Activated CD4-positive, alpha-beta T cell treated with anti-CD3 and anti-CD28 coated beads for 4 hours (primary cell): ENCODE measurements around the gene ARPP21.

Experiments used
- DNase-seq, 2 donors: peaks; one replicate each; pipeline ENCODE4 v3.0.0-alpha.2; 2020

Gene ARPP21

DNA sequence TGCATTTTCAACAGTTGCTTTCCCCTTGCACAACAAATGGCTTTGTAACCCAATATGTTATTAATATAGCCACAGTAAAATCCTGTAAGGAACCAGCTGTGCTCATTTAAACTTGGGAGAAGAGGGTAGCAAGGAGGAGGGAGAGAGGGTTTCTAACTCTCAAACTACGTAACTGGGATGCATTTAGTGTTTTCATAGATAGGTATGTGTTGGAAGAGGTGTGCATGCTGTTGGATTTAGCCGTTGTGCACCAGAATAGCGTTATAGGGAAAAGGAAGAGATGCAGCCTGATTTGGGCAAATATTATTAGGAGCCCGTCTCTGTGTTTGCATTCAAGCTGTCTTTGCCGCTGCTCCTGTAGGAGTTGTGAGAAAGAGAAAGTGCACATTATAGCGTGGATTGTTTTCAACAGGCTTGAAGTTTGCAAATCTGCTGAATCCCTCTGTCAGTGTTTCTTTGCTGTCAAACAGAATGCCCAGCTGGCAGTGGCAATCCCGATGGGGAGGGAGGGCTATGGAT, 39.4 kb downstream of the ARPP21 start:
- DNase-seq = no peak

GRCh38 chr3:35679409-35680080, 40.2 kb downstream of the ARPP21 start:
- DNase-seq = no peak

DNA sequence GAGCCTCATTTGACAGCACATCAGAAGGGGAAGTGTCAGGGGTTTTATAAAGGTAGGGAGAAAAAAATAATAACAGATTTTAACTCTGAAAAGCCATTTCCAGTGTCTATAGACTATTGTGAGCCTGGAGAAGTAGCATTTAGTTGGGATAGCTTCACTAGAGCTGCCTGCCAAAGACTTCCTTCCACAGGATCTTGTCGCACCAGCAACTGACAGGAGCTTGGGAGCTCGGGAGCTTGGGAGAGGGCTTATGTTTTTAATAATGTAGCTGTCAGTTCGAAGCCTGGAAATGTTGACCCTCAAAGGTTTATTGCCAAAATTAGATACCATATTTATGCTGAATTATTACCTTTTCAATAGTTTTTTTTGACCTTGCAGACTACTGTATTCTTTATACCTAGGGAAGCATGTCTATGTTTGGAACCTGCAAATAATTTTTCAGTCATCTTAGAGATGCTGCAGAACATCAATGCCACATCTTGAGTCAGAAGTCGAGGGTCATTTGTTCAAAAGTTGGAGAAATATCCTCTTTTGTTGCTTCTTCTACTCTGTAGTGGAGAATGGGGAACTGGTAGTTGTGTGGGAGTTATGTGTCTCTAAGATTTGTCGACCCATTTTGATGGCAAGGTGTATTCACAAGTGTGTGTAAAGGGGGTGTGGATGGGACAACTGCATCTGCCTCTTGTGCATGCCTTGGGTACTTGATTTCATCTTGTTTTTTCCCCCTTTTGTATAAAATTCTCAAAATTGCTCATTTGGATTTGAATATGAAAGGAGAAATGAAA, 41.7 kb downstream of the ARPP21 start:
- no peak for DNase-seq

- DNase-seq = no peak
Measured at GRCh38 chr3:35685153-35685552, 45.8 kb downstream of the ARPP21 start.

DNA sequence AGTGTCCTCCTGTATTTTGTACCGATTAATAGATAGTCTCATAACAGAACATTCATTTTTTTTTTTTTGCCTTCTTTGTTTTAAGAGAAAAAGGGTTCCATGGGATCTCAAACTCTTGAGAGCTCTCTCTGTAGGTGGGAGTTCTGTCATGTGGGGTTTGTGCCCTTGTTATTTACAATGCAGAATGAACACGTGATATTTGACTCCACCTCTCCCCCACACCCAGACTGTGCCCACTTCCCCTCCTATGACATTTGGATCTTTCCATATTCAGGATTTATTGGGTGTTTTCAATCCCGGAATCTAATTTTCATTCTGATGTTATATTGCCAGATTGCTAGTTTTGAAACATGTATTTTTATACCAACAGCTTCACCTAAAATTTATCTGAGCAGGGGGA, 49.5 kb downstream of the ARPP21 start:
- DNase-seq = no peak

DNA sequence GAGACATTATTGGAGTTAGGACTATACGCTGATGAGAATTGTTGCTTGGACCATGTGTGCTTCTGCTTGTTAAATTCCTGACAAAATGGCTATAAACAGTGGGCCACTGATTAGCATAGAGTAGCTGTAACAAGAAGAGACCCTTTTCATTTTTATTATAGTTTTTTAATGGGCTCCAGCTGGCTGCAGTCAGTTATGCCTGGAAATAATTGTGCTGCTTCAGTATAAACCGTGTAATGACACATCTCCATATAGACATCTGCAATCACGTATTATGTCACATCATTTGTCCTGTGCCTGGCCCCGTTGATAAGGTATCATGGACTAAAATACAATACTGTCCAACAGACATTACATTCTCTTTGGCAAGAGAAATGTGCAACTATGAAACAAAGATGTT, 50.9 kb downstream of the ARPP21 start:
- DNase-seq = no peak

DNA sequence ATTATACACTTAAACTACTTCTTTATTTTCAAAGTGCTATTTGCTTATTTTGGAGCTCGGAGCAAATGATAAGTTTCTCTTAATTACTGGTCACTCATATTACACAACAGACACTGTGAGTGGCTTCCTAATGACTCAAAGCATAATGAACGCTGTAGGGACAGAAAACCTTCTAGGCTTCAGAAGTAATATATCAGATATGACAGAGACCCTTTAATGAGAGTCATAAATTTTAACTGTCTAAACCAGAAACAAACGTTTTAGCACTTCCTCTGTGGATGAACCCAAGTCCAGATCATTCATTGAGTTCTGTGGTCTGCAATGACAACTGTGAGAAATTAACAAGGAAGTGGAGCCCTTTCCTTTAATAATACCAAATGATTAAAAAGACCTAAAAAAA, 66.6 kb downstream of the ARPP21 start:
- no peak for DNase-seq

DNA sequence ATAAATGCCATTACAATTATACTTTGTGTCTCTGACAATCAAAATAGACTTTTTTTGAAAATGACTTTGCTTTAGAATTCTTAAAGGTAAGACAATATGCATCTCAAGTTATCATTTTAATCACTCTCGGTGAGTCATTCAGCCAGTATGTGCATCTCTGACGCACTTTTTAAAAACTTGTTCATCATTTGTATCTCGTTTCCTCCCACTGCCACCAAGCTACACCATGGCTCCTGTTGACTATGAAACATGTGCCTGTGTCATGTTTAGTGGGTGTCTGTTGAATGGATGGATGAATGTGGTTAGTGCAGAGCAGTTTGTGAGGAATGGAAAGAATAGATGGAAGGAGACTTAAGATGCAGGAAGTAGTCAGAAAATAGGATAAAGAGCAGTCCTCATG, 68.6 kb downstream of the ARPP21 start:
- DNase-seq = no peak

- DNase-seq = no peak
Measured at GRCh38 chr3:35708394-35709271, 69.3 kb downstream of the ARPP21 start.

DNA sequence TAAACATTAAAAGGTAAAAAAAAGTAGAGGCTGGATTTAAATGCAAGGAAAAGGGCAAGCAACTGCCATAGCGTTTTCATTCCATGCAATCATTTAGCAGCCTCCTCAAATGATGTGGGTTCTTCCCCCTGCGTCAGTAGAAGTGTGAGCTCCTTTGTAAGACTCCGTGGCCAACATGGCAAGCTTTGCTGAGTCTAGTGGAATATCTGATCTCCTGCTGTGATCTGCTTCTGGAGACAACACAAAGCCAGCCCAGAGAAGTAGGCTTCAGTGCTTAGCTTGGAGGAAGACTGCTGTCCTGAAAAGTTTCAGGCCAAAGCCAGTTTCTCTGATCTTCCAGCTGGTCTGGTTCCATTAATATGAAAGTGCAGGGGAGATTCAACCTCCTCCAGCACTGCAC, 70.4 kb downstream of the ARPP21 start:
- DNase-seq = no peak

GRCh38 chr3:35710554-35710953, 71.2 kb downstream of the ARPP21 start:
- no peak for DNase-seq

GRCh38 chr3:35718921-35719320, 79.6 kb downstream of the ARPP21 start:
- DNase-seq = no peak

DNA sequence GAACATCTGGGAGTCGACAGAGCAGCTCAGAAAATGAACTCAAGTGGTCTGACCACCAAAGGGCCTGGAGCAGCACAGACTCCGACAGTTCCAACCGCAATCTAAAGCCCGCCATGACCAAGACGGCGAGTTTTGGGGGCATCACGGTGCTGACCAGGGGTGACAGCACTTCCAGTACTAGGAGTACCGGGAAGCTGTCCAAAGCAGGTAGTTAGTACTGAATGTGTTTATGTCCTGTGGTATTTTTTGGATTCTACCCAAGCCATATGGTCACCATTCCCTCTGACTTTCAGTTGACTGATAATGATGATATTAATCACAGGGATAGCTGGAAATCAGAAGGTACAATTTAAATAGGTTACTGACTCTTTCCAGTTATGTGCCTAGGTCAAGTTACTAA, 82.3 kb downstream of the ARPP21 start:
- no peak for DNase-seq

DNA sequence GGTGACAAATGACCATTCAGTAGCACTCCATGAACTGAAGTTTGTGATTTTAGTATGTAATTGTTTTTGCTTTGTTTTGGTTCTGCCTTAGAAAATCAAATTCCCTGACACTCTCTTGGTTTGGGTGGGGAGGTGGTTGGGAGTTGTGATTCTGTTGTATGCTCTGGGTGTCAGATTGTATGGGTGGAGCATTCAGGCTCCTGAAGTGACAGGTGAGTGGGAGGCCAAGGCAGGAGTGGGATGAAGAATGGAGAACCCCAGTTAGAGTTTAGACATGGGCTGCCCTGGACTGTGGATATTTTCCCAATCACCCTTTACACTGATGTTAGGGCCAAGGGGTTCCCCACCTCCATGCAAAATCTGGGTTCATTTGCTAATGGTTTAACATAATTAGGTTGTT, 83.6 kb downstream of the ARPP21 start:
- no peak for DNase-seq

- DNase-seq = no peak
Measured at GRCh38 chr3:35723480-35724097, 84.3 kb downstream of the ARPP21 start.

GRCh38 chr3:35724106-35724505, 84.8 kb downstream of the ARPP21 start:
- DNase-seq = no peak

DNA sequence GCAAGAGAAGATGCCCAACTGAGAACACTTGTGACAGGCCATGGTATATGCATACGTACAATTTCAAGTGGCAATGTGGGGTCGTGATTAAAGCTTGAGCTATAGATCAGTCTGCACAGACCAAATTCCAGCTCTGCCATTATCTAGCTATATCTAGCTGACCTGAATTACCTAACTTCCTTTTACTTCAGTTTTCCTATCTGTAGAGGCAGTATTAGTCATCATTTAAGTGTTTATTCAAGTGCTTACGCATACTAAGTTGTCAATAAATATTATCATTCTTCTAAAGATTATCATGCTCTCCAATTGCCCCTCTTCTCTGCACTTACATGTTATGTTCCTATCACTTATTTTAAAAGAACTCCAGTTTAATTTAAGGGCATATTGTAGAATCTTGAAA, 87.9 kb downstream of the ARPP21 start:
- DNase-seq = no peak

DNA sequence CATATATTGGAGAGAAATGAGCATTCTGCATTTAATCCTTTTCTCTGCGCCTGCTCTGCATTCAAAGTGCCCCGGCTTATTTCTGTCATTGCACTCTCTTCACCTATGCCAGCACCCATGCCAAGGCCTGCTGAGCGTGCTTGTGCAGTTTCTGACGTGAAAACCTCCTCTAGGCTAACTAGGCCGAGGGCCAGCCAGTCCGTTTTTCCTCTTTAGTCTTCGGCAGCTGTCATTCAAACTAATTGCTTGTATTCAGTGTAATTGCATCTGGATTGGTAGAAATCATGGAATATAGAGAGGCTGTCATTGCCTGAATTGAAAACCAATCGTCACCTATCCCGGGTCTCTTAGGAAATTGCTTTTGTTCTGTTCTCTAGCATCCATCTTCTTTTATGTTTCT, 94.0 kb downstream of the ARPP21 start:
- DNase-seq = no peak

DNA sequence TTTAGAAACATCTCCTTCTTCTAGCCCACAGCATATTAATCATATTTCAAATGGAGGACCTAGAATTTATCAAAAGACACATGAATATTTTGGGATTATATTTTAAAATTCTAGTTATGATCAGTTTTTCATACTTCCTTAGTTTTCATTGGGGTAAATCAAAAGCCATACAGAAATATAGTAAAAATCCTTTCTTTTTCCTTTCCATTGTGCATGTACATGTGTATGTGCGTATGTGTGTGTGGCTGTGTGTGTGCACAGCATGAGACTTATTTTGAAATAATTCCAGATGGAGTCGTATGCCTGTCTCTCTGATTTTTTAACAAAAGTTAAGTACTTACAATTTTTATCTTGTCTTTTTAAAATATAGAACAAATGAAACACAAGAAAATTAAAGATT, 94.5 kb downstream of the ARPP21 start:
- no peak for DNase-seq

DNA sequence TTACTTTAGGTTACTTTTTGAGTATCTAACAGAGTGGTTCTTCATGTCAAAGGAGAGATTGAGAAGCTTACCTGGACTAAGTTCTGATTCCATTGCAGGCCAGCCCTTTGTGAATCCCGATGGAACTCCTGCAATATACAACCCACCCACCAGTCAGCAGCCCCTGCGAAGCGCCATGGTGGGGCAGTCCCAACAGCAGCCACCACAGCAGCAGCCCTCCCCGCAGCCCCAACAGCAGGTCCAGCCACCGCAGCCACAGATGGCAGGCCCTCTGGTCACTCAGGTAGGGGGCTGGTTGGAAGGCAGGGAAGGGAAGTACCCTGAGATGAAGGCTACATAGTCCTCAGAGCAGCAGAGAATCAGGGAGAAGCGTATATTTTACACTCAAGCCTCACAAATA, 97.8 kb downstream of the ARPP21 start:
- no peak for DNase-seq

DNA sequence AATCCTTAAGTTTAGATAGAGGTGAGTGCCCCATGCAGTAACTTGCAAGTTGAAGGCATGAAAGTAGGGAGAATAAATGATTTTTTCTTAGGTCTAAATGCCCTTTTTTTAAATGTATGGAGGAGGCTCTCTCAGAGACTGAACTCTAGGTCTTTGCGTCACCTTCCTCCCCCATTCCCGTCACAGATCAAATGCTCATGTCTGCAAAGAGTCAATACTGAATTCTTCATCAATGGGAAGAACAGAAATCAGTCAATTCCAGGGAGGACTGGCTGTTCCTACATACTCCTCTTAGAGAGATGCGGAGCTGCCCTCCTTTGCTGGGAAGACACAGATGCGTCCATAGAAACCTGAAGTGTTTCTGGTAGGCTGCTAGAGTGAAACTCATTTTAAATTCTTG, 98.2 kb downstream of the ARPP21 start:
- no peak for DNase-seq

- no peak for DNase-seq
Measured at GRCh38 chr3:35737934-35738706, 98.8 kb downstream of the ARPP21 start.
